Mononuclear cell (primary cell): ENCODE measurements around the gene LRRC2. TPM values are rescaled to one million over a fixed set of nuclear protein-coding genes. Genes with fewer than 3 reads are reported as not detected.
"Not testable (repeated sequence)": the region's sequence is repeated elsewhere in the genome, so short reads cannot be mapped to it uniquely, and the experiment has no call there.

ENCODE experiments used
- H3K27me3 ChIP-seq: 2 replicates; pipeline ENCODE4 v1.6.0; 2011; ENCODE audit warnings: low read length, control low read depth; ENCODE audit not compliant: insufficient read depth
- H3K4me1 ChIP-seq: 2 replicates; pipeline ENCODE4 v1.5.1; 2011; ENCODE audit warnings: mild to moderate bottlenecking, low read length, control low read depth; ENCODE audit not compliant: insufficient read depth
- H3K4me3 ChIP-seq: 2 replicates; pipeline ENCODE4 v1.5.1; 2011; ENCODE audit warnings: mild to moderate bottlenecking, low read length, moderate library complexity
- H3K9me3 ChIP-seq: 2 replicates; pipeline ENCODE4 v1.5.1; 2011; ENCODE audit warnings: low read depth, mild to moderate bottlenecking, control low read depth, low read length
- total RNA-seq: library from RNA; depleted of rRNA; stranded (reverse); fragments of >200 nt; gene quantifications from one replicate; pipeline ENCODE4 v1.2.3, GENCODE V29; 2012

The LRRC2 gene
- total RNA-seq, 1 donor = 0.10 TPM

DNA sequence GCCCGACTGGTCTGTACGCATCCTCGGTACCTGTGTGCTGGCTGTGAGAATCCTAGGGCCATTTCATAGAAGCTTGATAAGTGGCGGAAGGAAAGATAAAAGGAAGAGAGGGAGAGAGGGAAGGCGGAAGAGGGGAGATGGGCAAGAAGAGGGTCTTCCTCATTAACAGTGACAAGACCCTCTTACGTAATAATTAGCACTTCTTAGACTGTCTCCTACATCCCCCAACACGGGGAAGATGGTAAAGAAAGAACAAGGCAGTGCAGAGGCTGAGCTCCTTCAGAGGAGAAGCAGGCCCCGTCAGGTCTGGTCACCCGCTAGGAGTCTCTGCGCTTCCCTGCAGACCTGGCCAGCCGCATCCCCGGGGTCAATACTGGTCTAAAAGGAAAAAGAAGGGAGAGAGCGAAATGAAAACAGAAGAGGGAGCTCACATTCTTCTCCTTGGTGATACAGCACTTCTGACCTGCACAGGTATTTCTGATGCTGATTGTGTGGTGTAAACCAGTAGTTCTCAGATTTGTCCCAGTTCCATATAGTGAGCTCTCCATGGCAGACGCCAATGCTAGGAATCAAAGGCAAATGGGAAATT lies 27.3 kb upstream of the LRRC2 start:
- Histone ChIP-seq H3K9me3 (no peaks in the 10 kb centered on the region), H3K4me1 (no peaks in the 10 kb centered on the region), H3K4me3 (no peak overlapping the region), H3K27me3 (no peaks in the 10 kb centered on the region)

DNA sequence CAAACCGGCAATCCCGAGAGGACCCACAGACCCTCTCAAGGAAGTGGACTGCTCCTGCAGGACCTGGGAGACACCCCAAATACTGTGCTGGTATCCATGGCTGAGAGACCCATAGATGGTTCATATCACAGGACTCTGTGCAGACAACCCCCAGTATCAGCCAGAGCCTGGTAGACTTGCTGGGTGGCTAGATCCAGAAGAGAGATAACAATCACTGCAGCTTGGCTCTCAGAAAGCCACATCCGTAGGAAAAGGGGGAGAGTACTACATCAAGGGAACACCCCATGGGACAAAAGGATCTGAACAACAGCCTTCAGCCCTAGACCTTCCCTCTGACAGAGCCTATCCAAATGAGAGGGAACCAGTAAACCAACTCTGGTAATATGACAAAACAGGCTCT lies 21.2 kb upstream of the LRRC2 start:
- H3K9me3 ChIP-seq, H3K4me3 ChIP-seq: not testable (repeated sequence)

DNA sequence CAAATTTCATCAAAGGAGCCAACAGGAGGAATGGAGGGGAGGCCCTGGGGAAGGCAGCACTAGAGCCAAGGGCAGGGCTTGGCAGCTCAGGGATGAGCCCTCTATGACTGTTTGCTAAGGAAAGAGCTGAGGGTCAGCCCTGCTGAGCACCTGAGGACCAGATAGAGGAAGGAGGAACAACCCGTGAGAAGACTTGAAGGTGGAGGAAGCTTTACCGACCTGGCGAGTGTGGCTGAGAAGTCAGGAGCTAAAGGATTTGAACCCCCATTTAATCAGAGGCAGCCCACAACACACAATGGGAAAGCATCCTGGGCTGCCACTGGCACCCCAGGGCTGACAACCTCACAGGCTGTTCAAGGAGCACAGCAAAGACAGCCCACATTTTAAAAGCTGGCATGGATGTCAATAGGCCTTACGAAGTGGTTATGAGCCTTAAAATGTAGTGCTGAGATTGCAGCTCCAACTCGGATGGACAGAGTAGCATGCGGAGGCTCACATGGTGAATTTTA lies 20.7 kb upstream of the LRRC2 start:
- Histone ChIP-seq H3K27me3 (peaks cover 2% of the 10 kb centered on the region), H3K4me3 (no peak overlapping the region), H3K9me3 (no peaks in the 10 kb centered on the region), H3K4me1 (no peaks in the 10 kb centered on the region)

More for the DNA sequence above, 21.2 kb upstream of the LRRC2 start:
- H3K4me1 ChIP-seq, H3K27me3 ChIP-seq: not testable (repeated sequence)

DNA sequence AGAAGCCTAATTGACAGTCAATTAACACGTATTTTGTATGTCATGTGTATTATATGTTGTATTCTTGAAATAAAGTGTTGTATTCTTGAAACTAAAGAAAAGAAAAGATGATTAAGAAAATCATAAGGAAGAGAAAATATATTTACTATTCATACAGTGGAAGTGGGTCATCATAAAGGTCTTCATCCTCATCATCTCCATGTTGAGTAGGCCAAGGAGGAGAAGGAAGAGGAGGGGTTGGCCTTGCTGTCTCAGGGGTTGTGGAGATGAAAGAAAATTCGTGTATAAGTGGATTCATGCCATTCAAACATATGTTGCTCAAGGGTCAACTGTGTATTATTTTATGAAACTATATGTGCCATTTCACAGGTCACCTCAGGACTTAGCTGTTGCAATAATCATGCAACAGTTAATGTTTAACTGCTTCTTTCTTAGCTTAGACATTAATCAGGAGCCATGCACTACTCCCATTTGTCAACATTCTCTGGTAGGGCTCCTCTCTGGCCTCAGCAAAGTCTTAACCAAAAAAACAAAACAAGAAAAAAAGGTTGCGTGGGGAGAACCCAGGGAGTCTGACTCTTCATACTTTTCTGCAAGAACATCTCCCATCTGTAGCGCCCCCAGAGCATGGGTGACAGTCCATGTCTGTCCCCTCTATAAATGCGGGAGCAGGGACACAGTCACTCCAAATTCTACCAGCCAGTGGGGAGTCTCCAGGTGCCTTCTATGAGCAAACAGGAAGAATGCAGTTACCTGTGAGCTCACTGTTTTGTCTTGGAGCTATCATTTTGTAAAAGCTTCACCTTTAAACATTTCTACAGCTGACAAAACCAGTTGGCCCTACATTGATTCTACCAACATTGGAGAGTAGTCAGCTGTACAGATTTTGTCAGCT lies 19.9 kb upstream of the LRRC2 start:
- no peaks in the 10 kb centered on the region for H3K9me3 ChIP-seq

DNA sequence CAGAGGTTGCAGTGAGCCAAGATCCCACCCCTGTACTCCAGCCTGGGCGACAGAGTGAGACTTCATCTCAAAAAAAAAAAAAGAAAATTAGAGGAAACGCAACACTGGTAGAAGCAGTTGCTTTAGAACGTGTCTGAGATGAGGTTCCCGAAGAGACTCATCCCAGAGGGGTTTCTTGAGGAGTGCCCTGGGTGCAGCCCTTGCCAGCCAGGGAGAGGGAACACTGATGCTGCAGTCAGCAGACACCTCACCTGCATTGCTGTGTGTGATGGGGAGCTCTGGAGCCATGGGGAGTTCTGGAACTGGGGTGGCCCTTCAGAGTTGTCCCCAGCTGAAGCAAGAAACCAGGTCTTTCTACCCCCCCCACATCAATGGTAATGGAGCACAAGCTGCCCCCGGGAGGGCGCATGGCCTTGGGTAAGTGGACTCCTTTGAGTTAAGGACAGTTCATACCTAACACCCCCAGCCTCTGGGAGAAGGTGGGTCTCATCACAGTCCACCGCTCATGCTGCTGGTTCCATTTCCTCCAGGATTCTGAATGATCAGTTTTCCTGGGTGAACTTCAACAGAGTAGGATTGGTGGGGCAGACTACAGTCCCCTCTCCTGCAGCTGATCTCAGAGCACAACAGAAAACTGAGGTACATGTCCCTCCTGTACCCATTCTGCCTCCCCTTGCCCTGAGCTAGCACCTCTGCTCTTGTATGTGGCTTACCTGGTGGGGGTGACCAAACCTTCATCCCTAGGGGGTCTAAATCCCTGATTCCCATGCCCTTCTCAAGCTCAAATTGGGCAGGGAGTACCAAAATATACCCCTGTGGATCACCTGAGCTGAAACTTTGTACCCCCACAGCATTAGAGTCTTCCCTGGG lies 18.7 kb upstream of the LRRC2 start:
- Histone ChIP-seq H3K27me3 (peaks cover 2% of the 10 kb centered on the region), H3K4me3 (no peak overlapping the region), H3K4me1 (no peaks in the 10 kb centered on the region), H3K9me3 (no peaks in the 10 kb centered on the region)

More for the DNA sequence above, 19.9 kb upstream of the LRRC2 start:
- Histone ChIP-seq H3K4me1 (no peaks in the 10 kb centered on the region), H3K27me3 (peaks cover 2% of the 10 kb centered on the region), H3K4me3 (no peak overlapping the region)

DNA sequence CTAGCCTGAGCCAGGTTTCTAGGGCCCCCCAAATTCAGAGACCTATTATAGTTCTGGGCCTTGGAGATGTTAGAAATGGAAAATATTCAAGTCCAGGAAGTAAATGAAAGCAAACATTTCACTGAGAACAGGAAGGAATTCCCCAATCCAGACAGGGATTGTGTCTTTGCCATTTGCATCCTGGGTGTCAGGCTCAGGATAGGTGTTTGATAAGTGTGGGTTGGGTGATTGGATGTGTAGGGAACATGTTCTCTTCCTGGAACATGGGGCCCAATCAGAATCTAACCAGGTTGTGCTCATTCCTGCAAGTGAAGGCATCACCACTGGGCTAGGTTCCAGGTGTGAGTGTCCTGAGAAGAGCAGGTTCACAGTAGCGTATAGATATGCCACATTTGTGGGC lies 14.6 kb upstream of the LRRC2 start:
- H3K4me1 ChIP-seq = no peaks in the 10 kb centered on the region
- no peaks in the 10 kb centered on the region for H3K9me3 ChIP-seq
- peaks cover 10% of the 10 kb centered on the region for H3K27me3 ChIP-seq
- H3K4me3 ChIP-seq = no peak overlapping the region

DNA sequence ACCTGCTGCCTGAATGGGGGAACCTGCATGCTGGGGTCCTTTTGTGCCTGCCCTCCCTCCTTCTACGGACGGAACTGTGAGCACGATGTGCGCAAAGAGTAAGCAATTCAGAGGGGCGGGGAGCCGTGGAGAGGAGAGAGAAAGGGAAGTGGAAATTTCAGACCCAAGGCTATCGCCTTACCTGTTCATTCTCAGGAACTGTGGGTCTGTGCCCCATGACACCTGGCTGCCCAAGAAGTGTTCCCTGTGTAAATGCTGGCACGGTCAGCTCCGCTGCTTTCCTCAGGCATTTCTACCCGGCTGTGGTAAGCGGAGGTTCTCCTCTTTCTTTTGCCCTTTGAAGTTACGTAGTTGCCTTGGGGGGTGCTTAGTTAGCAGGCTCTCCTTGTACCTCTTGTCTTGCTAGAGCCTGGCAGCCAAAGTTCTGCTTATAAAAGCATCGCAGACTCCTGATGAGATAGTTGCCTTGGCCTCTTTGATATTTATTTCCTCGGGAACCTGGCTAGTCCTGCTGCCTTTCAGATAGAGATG lies 13.7 kb upstream of the LRRC2 start:
- H3K9me3 ChIP-seq = no peaks in the 10 kb centered on the region
- peaks cover 10% of the 10 kb centered on the region for H3K27me3 ChIP-seq
- H3K4me1 ChIP-seq = no peaks in the 10 kb centered on the region
- H3K4me3 ChIP-seq = no peak overlapping the region

DNA sequence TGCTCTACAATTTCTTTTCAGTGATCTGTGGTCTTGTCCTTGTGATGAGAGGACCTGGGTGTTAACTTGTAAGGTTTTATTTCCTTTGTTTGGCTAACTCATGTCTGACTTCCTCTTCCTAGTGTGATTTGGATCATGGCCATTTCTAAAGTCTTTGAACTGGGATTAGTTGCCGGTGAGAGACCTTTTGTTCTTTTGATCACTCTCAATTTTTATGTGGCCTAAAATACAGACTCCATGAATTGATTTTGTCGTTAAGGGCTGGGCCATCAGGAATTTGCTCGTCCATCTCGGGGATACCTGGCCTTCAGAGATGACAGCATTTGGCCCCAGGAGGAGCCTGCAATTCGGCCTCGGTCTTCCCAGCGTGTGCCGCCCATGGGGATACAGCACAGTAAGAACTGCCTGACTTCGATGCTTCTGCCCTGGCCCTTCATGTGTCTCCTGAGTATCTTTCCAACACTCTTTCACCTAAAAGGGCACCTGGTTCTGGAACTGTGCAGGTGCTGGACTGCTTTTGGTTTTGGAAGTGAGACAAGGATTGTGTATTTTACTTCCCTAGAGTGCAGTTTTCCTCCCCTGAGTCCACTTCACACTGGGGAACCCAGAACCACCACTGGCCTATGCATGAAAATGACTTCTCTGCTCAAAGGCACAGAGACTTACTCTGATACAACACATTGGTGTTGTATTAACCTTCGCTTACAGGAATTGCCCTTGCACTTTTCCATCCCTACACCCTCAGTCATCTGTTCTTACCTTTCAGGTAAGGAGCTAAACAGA lies 13.1 kb upstream of the LRRC2 start:
- H3K9me3 ChIP-seq = no peaks in the 10 kb centered on the region
- no peak overlapping the region for H3K4me3 ChIP-seq
- H3K4me1 ChIP-seq = no peaks in the 10 kb centered on the region
- peaks cover 10% of the 10 kb centered on the region for H3K27me3 ChIP-seq

DNA sequence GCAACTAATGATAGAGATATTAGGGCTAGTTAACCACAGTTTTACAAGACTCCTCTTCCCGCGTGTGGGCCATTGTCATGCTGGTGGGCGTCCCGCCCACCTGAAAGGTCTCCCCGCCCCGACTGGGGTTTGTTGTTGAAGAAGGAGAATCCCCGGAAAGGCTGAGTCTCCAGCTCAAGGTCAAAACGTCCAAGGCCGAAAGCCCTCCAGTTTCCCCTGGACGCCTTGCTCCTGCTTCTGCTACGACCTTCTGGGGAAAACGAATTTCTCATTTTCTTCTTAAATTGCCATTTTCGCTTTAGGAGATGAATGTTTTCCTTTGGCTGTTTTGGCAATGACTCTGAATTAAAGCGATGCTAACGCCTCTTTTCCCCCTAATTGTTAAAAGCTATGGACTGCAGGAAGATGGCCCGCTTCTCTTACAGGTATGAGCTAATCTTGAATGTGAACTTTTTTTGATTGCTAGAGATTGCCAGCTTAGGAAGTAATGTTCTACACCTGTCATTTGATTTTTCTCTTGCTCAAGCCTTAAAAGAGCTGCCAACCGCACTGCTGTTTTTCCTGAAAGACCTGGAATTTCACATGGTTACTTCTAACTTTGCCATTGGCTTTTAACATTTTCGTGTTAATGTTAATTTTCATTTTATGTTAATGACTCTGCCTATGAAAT lies 11.6 kb upstream of the LRRC2 start:
- not testable (repeated sequence) for H3K4me3 ChIP-seq, H3K4me1 ChIP-seq, H3K27me3 ChIP-seq, H3K9me3 ChIP-seq

DNA sequence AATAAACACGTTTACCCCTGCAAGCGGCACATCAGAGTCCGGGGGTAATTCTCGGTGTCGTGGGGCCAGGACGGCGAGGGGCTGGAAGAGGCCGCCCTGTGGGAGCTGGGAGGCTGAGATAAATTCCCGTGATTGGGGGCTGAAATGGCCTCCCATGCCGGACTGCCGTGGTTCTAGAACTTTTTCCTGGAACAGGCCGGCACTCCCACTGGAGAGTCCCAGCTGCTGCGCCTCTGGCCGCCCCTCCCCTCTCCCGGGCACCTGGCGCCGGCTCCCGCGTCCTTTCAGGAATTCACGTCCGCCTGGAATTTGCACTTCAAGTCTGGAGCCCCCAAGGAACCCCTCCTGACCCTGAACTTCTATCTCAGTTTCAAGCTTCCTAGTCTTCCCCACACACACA lies 10.8 kb upstream of the LRRC2 start:
- H3K4me3 ChIP-seq = no peak overlapping the region
- no peaks in the 10 kb centered on the region for H3K4me1 ChIP-seq
- H3K27me3 ChIP-seq = peaks cover 7% of the 10 kb centered on the region
- H3K9me3 ChIP-seq = no peaks in the 10 kb centered on the region

DNA sequence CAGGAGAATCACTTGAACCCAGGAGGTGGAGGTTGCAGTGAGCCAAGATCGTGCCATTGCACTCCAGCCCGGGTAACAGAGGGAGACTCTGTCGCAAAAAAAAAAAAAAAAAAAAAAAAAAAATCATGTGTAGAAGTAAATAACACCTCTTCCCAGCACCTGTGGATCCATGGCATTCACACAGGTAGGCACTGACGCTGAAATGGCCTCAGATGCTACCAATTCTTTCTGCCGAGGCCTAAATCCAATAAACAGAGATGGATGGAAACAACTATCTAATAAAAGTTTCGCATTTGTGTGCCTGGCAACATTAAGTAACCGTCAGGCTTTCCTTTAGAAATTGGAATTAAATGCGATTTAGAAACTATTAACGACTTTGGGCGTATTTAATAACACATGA lies 10.3 kb upstream of the LRRC2 start:
- H3K27me3 ChIP-seq = peaks cover 7% of the 10 kb centered on the region

DNA sequence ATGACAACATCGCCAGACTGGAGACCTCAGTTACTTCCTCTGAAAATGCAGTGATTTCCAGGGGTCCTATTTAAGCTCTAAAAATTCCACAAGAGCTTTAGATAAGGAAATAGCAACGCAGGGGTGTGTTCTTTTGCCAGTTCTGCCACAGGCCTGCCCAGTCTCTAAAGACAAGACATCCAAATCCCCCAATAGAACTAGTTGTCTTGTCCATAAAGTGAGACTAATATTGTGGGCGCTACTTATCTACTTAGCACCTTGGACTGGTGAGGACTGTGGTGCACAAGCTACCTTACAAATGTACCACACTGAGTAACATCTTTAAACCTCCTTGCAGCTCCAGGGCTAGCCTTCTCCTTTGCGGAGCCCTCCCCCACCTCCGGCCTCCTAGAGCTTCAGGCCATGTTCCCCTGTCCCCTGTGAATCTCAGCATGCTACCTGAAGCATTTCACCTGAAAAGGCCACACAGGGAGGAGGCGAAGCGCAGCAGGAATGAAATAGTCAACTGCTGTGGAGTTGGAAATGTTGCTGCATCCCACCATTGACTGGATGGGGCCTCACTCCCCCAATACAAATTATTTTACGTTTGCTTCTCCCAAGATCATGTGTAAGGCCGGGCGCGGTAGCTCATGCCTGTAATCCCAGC lies 9.6 kb upstream of the LRRC2 start:
- H3K4me3 ChIP-seq = no peak overlapping the region

More for the DNA sequence above, 10.3 kb upstream of the LRRC2 start:
- Histone ChIP-seq H3K4me3 (no peak overlapping the region), H3K9me3 (no peaks in the 10 kb centered on the region), H3K4me1 (no peaks in the 10 kb centered on the region)

DNA sequence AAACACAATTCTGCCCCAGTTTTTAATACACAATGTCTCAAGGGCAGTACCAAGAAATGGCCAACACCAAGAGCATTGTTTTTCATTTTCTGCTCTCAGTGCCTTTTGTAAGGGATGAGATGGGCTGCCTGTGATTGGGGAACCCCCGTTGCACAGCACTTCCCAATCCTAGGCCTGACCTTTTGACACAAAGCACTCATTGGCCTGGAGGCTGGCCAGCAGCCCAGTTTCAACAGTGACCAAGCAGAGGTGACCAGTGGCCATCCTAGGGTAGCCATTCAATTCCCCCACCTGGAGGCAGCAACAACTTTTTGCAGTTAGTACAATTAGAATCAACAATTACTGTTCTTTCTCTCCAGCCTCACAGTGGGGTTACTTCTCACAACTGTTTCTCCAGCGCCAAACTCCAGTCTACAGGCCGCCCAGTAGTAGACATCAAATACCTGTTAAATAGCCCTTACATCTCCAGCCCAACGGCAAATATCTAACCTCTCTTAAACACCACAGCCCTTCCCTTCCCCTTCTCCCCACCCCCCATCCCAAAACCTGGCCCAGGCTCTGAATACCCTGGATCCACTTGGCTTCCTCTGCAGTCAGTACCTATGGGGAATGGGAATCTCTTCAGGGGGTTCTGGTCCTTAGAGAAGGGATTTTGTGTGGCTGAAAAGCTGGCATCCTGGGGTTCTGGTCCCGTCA lies 8.9 kb upstream of the LRRC2 start:
- Histone ChIP-seq H3K4me1 (no peaks in the 10 kb centered on the region), H3K9me3 (no peaks in the 10 kb centered on the region), H3K27me3 (peaks cover 7% of the 10 kb centered on the region), H3K4me3 (no peak overlapping the region)

More for the DNA sequence above, 9.6 kb upstream of the LRRC2 start:
- peaks cover 7% of the 10 kb centered on the region for H3K27me3 ChIP-seq
- H3K9me3 ChIP-seq = no peaks in the 10 kb centered on the region
- no peaks in the 10 kb centered on the region for H3K4me1 ChIP-seq
